ENCODE measurements around the gene GPR158. TPM values are rescaled to one million over a fixed set of nuclear protein-coding genes. Genes with fewer than 3 reads are reported as not detected.

The GPR158 gene
- total and polyA plus RNA-seq, 11 donors, result 0.05 TPM; not detected in 9

GRCh38 chr10:25339966-25340365, 165.2 kb downstream of the GPR158 start:
- H3K4me3 ChIP-seq, result no peak overlapping the region
- DNase-seq (no peak), ATAC-seq (no peak)
- H3K4me1 ChIP-seq, result no peaks in the 10 kb centered on the region
- 61 to 80% (median 74%) methylated on average over 1 of the region's 1 CpG for WGBS, 4 donors
- intact Hi-C loops (cut with DNase I), result no loop called here
- H3K27me3 ChIP-seq, result no peaks in the 10 kb centered on the region
- no peaks in the 10 kb centered on the region for H3K36me3 ChIP-seq
- no peak overlapping the region for H3K27ac ChIP-seq
- H3K9me3 ChIP-seq, result no peaks in the 10 kb centered on the region
- no peak for TF ChIP-seq CTCF (IDR thresholded peaks at IDR 0.05)
- no peak for TF ChIP-seq POLR2A (IDR thresholded peaks at IDR 0.05)

DNA sequence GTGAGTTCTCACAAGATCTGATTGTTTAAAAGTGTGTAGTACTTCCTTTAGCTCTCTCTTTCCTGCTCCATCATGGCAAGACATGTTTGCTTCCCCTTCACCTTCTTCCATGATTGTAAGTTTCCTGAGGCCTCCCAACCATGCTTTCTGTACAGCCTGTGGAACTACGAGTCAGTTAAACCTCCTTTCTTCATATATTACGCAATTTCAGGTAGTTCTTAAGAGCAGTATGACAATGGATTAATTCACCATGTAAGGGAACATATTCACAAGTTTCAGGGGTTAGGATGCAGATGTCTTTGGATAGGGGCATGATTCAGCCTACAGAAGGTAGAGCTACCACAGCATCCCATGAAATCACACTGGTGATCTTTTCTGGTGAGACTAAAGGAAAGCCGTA, 174.7 kb downstream of the GPR158 start:
- no peak overlapping the region for H3K27ac ChIP-seq
- DNase-seq (no peak), ATAC-seq (no peak)
- no peak overlapping the region for H3K4me3 ChIP-seq
- no peaks in the 10 kb centered on the region for H3K27me3 ChIP-seq
- no peaks in the 10 kb centered on the region for H3K4me1 ChIP-seq
- H3K9me3 ChIP-seq, result peaks cover 0 to 16% (median under 1%) of the 10 kb centered on the region in 12 donors
- no peaks in the 10 kb centered on the region for H3K36me3 ChIP-seq
- intact Hi-C loops (cut with DNase I), result no loop called here
- WGBS, 4 donors, result 86 to 95% (median 93%) methylated on average over 3 of the region's 3 CpGs
- no peak for TF ChIP-seq POLR2A (IDR thresholded peaks at IDR 0.05)
- no peak for TF ChIP-seq CTCF (IDR thresholded peaks at IDR 0.05)

- no peak overlapping the region for H3K27ac ChIP-seq
- no peaks in the 10 kb centered on the region for H3K27me3 ChIP-seq
- TF ChIP-seq POLR2A (IDR thresholded peaks at IDR 0.05), result no peak
- no peak for TF ChIP-seq CTCF (IDR thresholded peaks at IDR 0.05)
- WGBS, 4 donors, result 92 to 94% (median 93%) methylated on average over 2 of the region's 2 CpGs
- no peaks in the 10 kb centered on the region for H3K4me1 ChIP-seq
- DNase-seq, result no peak
- peaks cover 0 to 64% (median 15%) of the 10 kb centered on the region in 12 donors for H3K9me3 ChIP-seq
- H3K4me3 ChIP-seq, result no peak overlapping the region
- intact Hi-C loops (cut with DNase I), result no loop called here
- H3K36me3 ChIP-seq, result no peaks in the 10 kb centered on the region
- no peak for ATAC-seq
Measured at GRCh38 chr10:25356609-25357008, 181.8 kb downstream of the GPR158 start.

DNA sequence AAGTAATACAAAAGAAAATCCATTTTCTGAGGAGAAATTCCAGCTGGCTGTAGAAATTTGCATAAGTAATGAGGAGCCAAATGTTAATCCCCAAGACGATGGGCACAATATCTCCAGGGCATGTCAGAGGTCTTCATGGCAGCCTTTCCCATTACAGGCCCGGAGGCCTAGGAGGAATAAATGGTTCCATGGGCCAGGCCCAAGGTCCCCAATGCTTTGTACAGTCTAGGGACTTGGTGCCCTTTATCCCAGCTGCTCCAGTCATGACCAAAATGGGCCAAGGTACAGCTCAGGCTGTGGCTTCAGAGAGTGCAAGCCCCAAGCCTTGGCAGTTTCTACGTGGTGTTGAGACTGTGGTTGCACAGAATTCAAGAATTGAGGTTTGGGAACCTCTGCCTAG, 182.5 kb downstream of the GPR158 start:
- H3K27me3 ChIP-seq, result no peaks in the 10 kb centered on the region
- no peak for TF ChIP-seq CTCF (IDR thresholded peaks at IDR 0.05)
- no peak for TF ChIP-seq POLR2A (IDR thresholded peaks at IDR 0.05)
- no peaks in the 10 kb centered on the region for H3K4me1 ChIP-seq
- DNase-seq, result no peak
- intact Hi-C loops (cut with DNase I), result no loop called here
- H3K27ac ChIP-seq, result no peak overlapping the region
- no peak for ATAC-seq
- H3K36me3 ChIP-seq, result no peaks in the 10 kb centered on the region
- H3K9me3 ChIP-seq, result peaks cover 0 to 70% (median 15%) of the 10 kb centered on the region in 12 donors
- WGBS, 4 donors, result 70 to 76% (median 75%) methylated on average over 3 of the region's 3 CpGs
- H3K4me3 ChIP-seq, result no peak overlapping the region
